HG02840 (cell line): ENCODE data around the gene IQUB.
"Not testable (repeated sequence)": the region's sequence is repeated elsewhere in the genome, so short reads cannot be mapped to it uniquely, and the experiment has no call there.

Experiments used
- ATAC-seq: cut with Tn5 transposase; IDR thresholded peaks from one replicate; pipeline ENCODE4 v1.9.1; 2021; ENCODE audit warnings: mild to moderate bottlenecking, moderate library complexity, moderate number of reproducible peaks; ENCODE audit not compliant: unreplicated experiment, low FRiP score

IQUB gene

DNA sequence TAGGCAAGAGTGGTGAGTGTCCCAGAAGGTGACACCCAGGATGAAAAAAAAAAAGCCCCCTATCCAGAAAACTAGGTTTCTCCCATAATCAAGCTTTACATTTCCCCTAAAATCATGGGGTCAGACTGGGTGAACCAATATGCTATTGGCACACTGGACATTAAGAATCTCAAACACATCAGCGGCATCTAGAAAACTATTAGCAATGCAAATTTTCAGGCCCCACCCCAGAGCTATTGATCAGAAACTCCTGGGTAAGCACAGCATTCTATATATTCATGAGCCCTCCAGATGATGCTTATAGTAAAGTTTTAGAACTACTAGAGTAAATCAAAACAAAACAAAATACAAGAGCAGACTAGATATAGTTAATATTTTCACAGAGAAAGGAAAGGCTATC is 36.4 kb downstream of the IQUB start:
- no peak for ATAC-seq

DNA sequence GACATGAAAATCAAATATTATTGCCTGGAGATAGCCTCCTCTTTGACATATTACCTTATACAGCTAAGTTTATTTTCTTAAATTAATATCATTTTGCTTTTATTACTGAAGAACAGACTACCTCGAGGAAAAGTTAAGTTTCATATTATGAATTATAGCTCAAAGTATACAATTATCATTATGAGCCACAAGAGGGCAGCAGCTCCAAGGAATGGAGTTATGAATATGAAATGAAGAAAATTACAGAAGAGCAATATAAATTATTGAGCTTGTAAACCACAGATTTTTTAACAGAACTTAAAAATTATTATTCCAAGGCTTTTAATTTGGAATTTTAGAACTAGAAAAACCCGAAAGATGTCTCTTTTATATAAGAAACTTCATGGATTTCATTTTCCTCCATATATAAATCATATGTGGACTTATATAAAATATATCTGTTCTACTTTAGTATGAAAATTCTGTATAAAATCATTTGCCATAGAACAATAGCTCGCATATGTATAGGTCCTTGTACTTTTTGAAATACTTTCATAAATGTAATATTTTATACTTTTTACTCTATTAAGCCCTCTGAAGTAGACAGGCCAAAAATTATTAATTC is 40.1 kb downstream of the IQUB start:
- ATAC-seq, result no peak

DNA sequence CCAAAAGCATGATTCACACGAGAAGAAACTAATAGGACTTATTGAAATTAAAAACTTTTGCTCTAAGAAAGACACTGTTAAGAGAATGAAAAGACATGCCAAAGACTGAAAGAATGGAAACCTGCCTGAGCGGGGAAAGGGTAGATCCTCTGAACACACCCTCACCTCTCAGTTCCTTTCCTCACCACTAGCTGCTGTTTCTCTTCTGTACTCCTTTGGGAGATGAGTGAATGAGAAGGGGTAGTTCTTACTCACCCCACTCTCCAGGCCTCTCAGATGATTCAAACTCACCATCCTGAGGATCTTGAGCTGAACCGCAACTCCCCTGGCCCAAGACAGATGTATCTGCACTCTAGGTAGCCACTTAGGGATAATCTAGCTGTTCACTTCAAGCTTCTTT is 41.9 kb downstream of the IQUB start:
- ATAC-seq, result peak; percentile 88

GRCh38 chr7:123485721-123486120 is 48.7 kb downstream of the IQUB start:
- no peak for ATAC-seq

- ATAC-seq, result no peak
Measured at GRCh38 chr7:123485187-123485586, 49.2 kb downstream of the IQUB start.

DNA sequence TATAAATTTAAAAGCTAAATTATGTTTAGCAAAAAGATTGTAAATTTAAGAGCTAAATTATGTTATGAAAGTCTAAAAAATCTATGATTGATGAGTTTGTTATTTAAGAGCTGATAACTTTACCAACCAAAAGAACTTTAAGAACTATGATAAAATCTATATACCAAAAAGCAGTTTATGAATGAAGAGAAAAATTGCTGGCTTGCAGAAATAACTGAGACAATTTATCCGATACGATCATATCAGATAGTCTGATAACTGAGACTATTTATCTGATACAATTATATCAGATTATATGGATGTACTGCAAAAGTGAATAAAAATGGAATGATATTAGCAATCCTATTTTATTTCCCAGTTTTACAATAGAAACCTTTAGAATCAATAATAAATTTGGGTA is 50.2 kb downstream of the IQUB start:
- ATAC-seq, result no peak

GRCh38 chr7:123480107-123480506 is 54.3 kb downstream of the IQUB start:
- no peak for ATAC-seq

GRCh38 chr7:123478056-123478455 is 56.3 kb downstream of the IQUB start:
- ATAC-seq, result not testable (repeated sequence)

DNA sequence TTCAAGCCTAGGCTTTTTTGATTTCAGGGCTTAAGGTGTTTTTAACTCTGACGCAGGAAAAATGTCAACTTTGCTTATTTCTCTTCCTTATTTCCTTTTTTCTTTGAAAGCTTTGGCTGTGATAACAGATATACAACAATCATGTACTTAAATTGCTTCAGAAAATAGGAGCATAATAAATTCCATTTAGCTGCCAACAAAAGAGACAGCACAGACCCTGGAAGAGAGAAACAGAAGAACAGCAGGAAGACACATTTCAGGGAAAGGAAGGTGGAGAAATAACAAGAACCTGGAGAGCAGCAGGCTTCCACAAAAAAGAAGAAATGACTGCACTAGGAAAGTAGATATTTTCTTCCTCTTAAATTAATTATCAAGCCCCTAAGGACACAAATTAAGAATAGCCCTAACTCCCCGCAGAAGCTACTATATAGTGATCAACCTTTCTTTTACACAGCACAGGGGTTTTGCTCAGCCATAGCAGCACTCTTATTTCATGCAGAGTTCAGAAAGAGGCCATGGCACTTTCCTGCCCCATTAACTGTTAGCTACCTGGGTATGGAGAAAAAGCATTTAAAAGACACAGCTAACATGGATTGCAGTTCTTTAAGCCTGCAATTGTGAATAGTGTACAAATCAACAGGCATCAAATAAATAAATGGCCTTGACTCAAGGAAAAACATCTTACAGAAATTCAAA is 61.5 kb downstream of the IQUB start:
- ATAC-seq, result no peak

DNA sequence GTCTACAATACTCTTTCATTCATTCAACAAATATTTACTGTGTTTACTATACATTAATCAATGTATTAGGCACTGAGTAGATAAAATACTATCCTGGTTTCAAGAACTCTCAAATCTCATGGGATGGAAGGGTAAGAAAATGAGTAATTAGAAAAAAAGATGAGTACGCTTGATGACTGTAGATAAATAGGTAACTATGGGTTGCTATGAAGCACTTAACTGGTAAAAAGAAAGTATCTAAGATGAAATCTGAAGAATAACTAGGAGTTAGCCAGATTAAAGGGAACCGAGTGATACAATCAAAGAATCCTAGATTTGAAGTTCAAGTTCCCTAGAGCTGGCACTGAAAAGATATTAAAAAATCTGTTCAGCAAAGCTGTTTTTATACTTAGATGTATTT is 62.1 kb downstream of the IQUB start:
- no peak for ATAC-seq

DNA sequence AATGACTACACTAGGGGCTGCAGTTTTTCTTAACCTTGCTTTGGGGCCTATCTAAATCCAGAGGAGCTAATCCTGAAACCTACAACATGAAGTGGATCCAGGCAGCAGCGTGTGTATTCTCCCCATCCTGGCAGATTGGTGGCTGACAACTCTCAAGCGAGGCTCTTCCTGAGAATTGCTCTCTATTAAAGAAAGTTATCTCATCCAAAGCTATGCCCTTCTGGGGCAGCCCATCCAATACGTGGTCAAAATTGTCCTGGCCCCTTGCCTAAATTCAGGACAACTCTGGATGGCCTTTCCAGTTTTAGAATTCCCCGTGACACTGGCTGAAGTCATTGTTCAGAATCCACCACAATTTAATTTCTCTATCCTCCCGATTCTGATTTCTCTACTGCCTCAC is 66.1 kb downstream of the IQUB start:
- no peak for ATAC-seq

GRCh38 chr7:123463890-123464289 is 70.5 kb downstream of the IQUB start:
- ATAC-seq, result no peak

DNA sequence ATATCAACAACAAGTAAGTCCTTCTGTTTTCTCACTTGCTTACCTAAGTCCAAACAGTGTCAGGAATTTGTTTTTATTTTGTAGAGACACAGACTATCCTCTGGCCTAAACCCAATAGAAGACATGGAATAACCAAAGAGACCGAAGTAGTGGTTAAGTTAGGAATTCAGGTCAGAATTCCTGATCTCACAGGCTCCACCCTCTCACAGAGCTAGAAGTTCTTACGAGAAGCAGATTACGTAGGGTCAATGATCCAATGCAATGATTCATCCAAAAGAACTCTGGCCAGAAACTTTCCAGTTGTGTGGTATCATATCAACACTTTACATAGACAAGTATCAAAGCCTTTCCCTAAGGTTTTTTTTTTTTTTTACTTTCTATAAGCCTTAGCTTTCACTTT is 73.8 kb downstream of the IQUB start:
- ATAC-seq, result no peak

GRCh38 chr7:123455965-123456470 is 78.4 kb downstream of the IQUB start:
- ATAC-seq, result no peak

DNA sequence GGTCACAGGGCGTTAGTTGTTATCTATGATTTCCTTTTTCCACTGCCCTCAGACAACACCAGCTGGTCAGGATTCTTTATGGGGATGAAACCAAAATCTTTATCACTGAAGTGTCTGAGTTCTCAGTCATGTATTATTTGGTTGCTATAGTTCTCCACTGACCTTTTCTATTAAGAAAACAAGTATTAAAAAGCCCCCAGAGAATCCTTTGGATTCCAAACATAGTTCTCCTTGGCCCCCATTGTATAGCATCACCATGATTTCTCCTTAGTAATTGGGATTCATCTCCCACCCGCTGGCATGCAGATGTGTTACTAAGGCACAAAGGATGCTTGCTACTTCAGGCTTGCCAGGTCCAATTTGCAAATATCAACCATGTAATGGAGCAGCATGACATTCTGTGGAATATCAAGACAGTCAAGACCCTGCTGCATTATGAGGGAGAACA is 94.3 kb downstream of the IQUB start:
- no peak for ATAC-seq

DNA sequence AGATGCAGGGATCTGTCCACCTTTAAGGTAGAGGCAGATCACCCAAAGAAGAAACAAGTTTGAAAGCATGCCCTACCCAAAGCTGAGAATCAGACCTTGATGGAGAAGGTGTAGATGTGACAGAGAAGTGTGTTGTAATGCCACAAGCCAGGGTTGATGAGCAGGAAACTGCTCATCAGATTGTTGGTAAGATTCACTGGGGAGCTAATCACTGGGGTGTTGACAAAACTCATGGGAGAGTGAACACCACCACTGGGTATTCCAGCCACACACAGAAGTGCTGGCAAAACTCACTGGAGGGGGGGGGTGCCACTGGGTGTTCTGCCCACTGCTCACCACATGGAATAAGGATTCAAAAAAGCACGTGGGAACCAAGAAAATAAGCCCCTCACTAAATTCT is 95.2 kb downstream of the IQUB start:
- ATAC-seq, result no peak

GRCh38 chr7:123437447-123437995 is 96.9 kb downstream of the IQUB start:
- ATAC-seq, result no peak

DNA sequence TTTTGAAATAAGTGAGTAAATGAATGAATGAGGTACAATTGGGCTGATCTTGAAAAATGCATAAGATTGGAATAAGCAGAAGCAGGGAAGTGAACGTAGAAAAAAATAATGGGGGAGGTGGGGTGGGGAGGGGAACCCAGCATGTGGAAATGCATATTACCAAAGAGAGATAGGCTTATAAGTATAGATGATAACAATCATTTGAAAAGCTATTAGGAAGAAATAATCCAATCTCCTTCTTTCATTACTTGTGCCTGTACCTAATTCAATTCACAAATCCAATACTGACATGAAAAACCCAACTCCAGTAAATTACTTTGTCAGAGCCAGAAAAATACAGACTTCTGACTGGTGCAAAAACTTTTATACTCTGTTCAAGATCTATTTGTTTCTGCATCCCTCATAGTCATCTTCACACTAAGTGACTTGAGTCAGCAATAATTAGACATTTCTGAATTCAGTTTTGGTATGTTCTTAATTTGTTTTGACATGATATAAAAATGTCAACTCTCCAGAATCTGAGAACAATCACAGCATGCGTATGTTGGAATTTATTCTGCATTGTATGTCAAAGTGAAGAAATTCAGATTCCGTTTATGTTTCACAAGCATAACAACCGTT is 99.2 kb downstream of the IQUB start:
- no peak for ATAC-seq

- no peak for ATAC-seq
Measured at GRCh38 chr7:123433665-123434064, 100.7 kb downstream of the IQUB start.

GRCh38 chr7:123432601-123433000 is 101.8 kb downstream of the IQUB start:
- no peak for ATAC-seq

GRCh38 chr7:123431075-123431614 is 103.2 kb downstream of the IQUB start:
- ATAC-seq, result no peak
